ENCODE results near the gene RNF167. TPM values are rescaled to one million over a fixed set of nuclear protein-coding genes. Genes with fewer than 3 reads are reported as not detected.
"Not testable (repeated sequence)": the region's sequence is repeated elsewhere in the genome, so short reads cannot be mapped to it uniquely, and the experiment has no call there.

RNF167 gene
- total RNA-seq, 6 experiments from 2014 or later: 88.3 to 122 (median 97.6) TPM

DNA sequence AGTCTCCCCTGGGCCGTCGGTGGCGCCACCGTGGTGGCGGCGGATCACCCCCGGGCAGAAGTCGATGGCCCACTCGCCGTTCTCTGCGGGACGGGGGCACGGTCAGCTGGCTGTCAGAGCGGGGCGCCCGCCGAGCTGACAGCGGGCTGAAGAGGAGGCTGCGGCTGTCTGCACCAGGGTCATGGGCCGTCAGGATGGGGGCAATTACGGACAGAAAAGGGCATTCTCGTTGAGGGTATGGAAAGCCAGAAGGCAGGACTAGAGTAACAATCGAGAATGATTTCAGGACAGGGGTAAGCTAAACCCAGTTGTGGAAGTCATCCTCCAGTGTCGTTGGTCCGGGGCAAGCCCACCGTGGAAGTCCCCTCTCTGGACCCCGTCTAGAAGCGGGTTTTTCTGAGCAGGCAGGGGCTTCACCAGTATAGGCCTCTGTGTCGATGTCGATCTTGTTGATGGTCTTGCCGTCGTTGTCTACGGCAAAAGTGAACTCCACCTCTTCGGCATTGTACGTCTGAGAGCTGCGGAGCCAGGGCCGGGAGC, 38.9 kb upstream of the RNF167 start:
- H3K27ac Mint-ChIP-seq: no peak overlapping the region
- no peaks in the 10 kb centered on the region for H3K9me3 Mint-ChIP-seq
- no peak overlapping the region for H3K4me3 Mint-ChIP-seq
- TF ChIP-seq, protein P1, sequence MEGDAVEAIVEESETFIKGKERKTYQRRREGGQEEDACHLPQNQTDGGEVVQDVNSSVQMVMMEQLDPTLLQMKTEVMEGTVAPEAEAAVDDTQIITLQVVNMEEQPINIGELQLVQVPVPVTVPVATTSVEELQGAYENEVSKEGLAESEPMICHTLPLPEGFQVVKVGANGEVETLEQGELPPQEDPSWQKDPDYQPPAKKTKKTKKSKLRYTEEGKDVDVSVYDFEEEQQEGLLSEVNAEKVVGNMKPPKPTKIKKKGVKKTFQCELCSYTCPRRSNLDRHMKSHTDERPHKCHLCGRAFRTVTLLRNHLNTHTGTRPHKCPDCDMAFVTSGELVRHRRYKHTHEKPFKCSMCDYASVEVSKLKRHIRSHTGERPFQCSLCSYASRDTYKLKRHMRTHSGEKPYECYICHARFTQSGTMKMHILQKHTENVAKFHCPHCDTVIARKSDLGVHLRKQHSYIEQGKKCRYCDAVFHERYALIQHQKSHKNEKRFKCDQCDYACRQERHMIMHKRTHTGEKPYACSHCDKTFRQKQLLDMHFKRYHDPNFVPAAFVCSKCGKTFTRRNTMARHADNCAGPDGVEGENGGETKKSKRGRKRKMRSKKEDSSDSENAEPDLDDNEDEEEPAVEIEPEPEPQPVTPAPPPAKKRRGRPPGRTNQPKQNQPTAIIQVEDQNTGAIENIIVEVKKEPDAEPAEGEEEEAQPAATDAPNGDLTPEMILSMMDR (IDR thresholded peaks at IDR 0.05): no peak
- H3K27me3 Mint-ChIP-seq (ENCODE audit: insufficient read depth): peaks cover 7% of the 10 kb centered on the region
- H3K36me3 Mint-ChIP-seq (ENCODE audit: low read depth): no peaks in the 10 kb centered on the region
- no peak for DNase-seq
- peaks cover 6% of the 10 kb centered on the region; the same call in 1 of the 2 replicates for H3K4me1 Mint-ChIP-seq (ENCODE audit: low read depth)

- Mint-ChIP-seq H3K4me1 (ENCODE audit: low read depth) (peaks cover 6% of the 10 kb centered on the region; the same call in 1 of the 2 replicates), H3K36me3 (ENCODE audit: low read depth) (no peaks in the 10 kb centered on the region), H3K9me3 (no peaks in the 10 kb centered on the region), H3K4me3 (no peak overlapping the region), H3K27me3 (ENCODE audit: insufficient read depth) (peaks cover 8% of the 10 kb centered on the region), H3K27ac (no peak overlapping the region)
- TF ChIP-seq, protein P1 (IDR thresholded peaks at IDR 0.05): no peak
- no peak for DNase-seq
These were observed 38.3 kb upstream of the RNF167 start for GRCh38 chr17:4901648-4902344.

GRCh38 chr17:4902540-4902939, 37.5 kb upstream of the RNF167 start:
- TF ChIP-seq, protein P1 (IDR thresholded peaks at IDR 0.05): no peak
- no peaks in the 10 kb centered on the region for H3K9me3 Mint-ChIP-seq
- peaks cover 10% of the 10 kb centered on the region for H3K27me3 Mint-ChIP-seq (ENCODE audit: insufficient read depth)
- no peaks in the 10 kb centered on the region for H3K36me3 Mint-ChIP-seq (ENCODE audit: low read depth)
- H3K4me3 Mint-ChIP-seq: no peak overlapping the region
- H3K4me1 Mint-ChIP-seq (ENCODE audit: low read depth): peaks cover 6% of the 10 kb centered on the region; the same call in 1 of the 2 replicates
- DNase-seq: no peak
- no peak overlapping the region for H3K27ac Mint-ChIP-seq

DNA sequence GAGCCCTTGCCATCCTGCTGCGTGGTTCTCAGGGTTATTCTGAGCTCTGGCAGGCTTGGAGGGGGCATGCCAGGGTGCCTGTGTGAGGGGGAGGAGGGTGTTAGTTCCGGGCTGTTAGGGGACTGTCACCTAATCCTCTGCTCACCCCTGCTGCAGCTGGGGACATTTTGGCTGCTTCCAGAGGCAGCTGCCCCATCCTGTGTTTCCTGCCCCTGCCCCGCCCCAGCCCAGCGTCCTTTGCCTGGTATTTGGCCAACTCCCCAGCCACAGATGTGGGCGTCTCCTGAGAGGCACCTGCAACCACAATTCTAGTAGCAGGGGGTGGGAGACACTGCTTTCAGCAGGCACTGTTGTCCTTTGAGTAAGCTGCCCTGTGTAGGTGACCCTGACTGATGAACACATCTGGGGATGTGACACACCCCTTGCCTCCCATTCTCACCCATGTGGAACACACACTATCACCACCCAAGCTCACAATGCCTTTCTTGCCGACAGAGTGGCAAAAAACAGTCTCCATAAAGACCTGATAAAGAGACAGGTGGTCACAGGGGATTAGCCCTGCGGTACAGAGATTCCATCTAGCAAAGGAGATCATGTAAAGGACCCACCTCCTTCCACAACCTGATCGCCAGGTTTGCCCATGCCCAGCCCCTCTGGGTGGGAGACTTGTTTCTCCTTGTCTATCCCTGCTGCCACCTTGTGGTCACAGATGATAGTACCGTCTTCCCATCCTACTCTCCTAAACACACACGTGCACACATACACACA, 36.8 kb upstream of the RNF167 start, which contains the start of gene CHRNE:
Gene CHRNE, minus strand, starts transcription at position 48 of the 768 bp plus-strand sequence. Its CDS starts 35 bp downstream, at position 13.
- H3K4me3 Mint-ChIP-seq: no peak within 1 kb of the TSS
- peak; percentile 58 for DNase-seq
- H3K27me3 Mint-ChIP-seq (ENCODE audit: insufficient read depth): peaks cover 8% of the 10 kb centered on the region
- TF ChIP-seq, protein P1 (IDR thresholded peaks at IDR 0.05): peak; percentile 90
- H3K27ac Mint-ChIP-seq: no peak within 1 kb of the TSS
- no peaks in the 10 kb centered on the region for H3K9me3 Mint-ChIP-seq
- H3K4me1 Mint-ChIP-seq (ENCODE audit: low read depth): peaks cover 6% of the 10 kb centered on the region; the same call in 1 of the 2 replicates
- H3K36me3 Mint-ChIP-seq (ENCODE audit: low read depth): no peaks in the 10 kb centered on the region

DNA sequence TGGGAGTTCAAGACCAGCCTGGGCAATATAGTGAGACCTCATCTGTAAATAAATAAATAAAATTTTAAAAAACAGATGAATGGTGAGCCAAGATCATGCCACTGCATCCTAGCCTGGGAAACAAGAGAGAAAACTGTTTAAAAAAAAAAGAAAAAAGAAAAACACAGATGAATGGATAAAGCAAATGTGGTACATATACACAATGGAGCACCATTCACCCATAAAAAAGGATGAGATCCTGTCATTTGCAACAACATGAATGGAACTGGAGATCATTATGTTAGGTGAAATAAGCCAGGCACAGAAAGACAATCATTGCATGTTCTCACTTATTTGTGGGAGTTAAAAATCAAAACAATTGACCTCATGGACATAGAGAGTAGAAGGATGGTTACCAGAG, 33.4 kb upstream of the RNF167 start:
- not testable (repeated sequence) for H3K27me3 Mint-ChIP-seq (ENCODE audit: insufficient read depth); H3K4me1 Mint-ChIP-seq (ENCODE audit: low read depth); H3K36me3 Mint-ChIP-seq (ENCODE audit: low read depth); H3K4me3 Mint-ChIP-seq; H3K9me3 Mint-ChIP-seq; H3K27ac Mint-ChIP-seq; DNase-seq
